ENCODE data around the gene TBC1D5.
"Not testable (repeated sequence)": the region's sequence is repeated elsewhere in the genome, so short reads cannot be mapped to it uniquely, and the experiment has no call there.

The TBC1D5 gene

GRCh38 chr3:17154221-17154620, 588.2 kb downstream of the TBC1D5 start:
- no peak for DNase-seq

- DNase-seq: no peak
Observed at GRCh38 chr3:17153209-17153608, 589.2 kb downstream of the TBC1D5 start.

GRCh38 chr3:17151598-17152373, 590.6 kb downstream of the TBC1D5 start:
- no peak for DNase-seq

- DNase-seq: no peak
Observed at GRCh38 chr3:17149076-17149475, 593.4 kb downstream of the TBC1D5 start.

- no peak for DNase-seq
Observed at GRCh38 chr3:17144665-17144993, 597.8 kb downstream of the TBC1D5 start.

GRCh38 chr3:17143893-17144664, 598.4 kb downstream of the TBC1D5 start:
- no peak for DNase-seq

GRCh38 chr3:17142516-17142915, 599.9 kb downstream of the TBC1D5 start:
- DNase-seq: no peak

- DNase-seq: no peak
Observed at GRCh38 chr3:17141699-17142098, 600.7 kb downstream of the TBC1D5 start.

GRCh38 chr3:17140670-17141505, 601.5 kb downstream of the TBC1D5 start:
- DNase-seq: no peak

- DNase-seq: no peak
Observed at GRCh38 chr3:17138246-17139039, 604.0 kb downstream of the TBC1D5 start.

GRCh38 chr3:17137321-17137826, 605.1 kb downstream of the TBC1D5 start:
- no peak for DNase-seq

GRCh38 chr3:17136136-17136721, 606.2 kb downstream of the TBC1D5 start:
- DNase-seq: no peak

- no peak for DNase-seq
Observed at GRCh38 chr3:17135696-17136095, 606.7 kb downstream of the TBC1D5 start.

- no peak for DNase-seq
Observed at GRCh38 chr3:17133632-17134545, 608.5 kb downstream of the TBC1D5 start.

GRCh38 chr3:17132286-17133115, 609.9 kb downstream of the TBC1D5 start:
- DNase-seq: no peak

- DNase-seq: no peak
Observed at GRCh38 chr3:17130956-17131355, 611.5 kb downstream of the TBC1D5 start.

GRCh38 chr3:17129556-17129955, 612.9 kb downstream of the TBC1D5 start:
- no peak for DNase-seq

- not testable (repeated sequence) for DNase-seq
Observed at GRCh38 chr3:17128671-17129070, 613.8 kb downstream of the TBC1D5 start.

- DNase-seq: no peak
Observed at GRCh38 chr3:17125738-17126442, 616.5 kb downstream of the TBC1D5 start.

Measured in NCI-H146 (cell line).